ENCODE measurements around the gene OGFR.

OGFR gene

DNA sequence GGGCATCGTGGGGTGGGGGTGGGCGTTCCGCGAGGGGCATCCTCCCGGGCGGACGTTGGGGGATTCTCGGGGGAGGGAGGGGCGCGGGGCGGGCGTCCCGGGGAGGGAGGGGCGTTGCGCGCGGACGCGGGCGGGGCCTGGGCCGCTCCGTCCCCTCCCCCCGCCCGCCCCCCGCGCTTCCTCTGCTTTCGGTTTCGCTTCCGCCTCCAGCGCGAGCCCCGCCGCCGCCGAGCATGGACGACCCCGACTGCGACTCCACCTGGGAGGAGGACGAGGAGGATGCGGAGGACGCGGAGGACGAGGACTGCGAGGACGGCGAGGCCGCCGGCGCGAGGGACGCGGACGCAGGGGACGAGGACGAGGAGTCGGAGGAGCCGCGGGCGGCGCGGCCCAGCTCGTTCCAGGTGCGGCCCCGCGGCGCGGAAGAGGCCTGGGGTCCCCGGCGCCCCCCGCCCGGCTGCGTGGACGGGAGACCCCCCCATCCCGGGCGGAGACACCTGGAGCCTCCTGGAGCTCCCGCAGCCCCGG is at the start of gene OGFR:
TSS of gene OGFR (plus strand) at position 209 of the 528 bp plus-strand sequence. CDS start at position 234, 25 bp downstream.
- no peak for FAIRE-seq

GRCh38 chr20:62754991-62755356 is 49.7 kb upstream of the OGFR start:
- no peak for FAIRE-seq

DNA sequence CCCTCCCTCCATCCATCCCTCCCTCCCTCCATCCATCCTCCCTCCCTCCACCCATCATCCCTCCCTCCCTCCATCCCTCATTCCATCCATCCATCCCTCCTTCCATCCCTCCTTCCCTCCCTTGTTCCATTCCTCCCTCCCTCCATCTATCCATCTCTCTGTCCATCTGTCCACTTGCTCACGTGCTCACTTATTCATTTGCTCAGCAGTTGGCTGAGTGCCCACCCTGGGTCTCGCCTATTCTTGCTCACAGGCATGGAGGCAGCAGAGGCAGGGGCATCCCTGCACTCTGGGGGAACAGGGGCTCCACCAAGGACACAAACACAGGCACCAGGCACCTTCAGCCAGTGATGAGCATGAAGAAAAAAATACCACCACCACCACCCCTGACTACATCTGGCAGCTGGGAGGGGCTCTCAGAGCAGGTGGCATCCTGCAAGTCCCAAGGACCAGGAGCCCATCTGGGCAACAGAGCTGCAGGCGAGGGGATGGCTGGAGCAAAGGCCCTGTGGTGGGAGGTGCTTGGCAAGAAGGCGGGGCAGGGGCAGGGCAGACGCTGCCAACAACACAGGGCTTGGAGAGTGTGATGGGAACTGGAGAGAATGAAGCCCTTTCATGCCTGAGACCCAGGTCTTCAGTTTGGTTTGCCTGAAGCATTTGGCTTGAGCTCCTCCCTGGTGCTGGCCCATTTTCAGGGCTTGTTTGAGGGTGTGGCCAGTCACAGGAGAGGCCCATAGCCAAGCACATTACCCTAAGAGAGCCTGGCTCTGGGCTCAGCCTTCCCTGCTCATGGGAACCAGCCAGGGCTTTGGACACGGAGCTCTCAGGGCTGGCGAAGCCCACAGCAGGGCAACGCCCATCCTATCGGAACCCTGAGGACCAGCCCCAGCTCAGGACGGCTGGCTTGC is 48.6 kb upstream of the OGFR start:
- FAIRE-seq: no peak

DNA sequence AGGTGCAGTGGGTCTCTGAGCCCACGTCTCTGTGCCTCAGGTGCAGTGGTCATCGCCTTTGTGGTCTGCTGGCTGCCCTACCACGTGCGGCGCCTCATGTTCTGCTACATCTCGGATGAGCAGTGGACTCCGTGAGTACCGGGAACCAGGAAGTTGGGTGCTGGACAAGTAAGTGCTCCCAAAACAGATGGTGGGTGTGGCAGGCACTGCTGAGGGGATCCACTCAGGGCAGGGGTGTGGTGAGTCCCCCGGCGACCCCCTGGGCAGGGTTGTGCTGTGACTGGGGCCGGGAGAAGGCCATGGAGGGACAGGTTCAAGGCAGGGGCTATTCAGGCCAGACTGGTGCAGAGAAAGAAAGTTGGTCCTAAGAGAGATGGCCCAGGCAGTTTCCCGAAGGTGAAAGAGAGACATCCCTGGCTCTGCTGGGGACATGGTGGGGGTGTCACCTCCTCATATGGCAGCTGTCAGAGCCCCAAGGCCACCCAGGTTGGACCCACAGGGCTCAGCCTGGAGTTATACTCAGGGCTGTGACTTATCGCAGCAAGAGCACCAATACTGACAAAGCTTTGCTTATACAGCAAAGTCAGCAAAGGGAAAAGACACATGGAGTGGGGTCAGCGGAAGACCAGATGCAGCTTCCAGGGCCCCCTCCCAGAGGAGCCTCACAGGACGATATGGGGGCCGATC is 46.3 kb upstream of the OGFR start:
- no peak for FAIRE-seq

- no peak for FAIRE-seq
Observed at GRCh38 chr20:62759981-62760431, 44.6 kb upstream of the OGFR start.

DNA sequence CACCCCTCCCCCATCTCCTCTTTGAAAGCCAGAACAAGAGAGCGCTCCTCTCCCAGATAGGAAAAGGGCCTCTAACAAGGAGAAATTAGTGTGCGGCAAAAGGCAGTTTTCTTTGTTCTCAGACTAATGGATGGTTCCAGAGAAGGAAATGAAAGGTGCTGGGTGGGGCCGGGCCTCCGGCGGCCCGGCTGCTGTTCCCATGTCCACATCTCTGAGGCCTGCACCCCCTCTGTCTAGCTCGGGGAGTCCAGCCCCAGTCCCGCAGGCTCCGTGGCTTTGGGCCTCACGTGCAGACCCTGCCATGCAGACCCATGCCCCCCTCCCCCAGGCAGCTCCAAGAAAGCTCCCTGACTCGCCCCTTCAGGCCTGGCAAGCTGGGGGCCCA is 44.2 kb upstream of the OGFR start:
- no peak for FAIRE-seq

GRCh38 chr20:62760856-62761758 is 43.5 kb upstream of the OGFR start:
- no peak for FAIRE-seq

DNA sequence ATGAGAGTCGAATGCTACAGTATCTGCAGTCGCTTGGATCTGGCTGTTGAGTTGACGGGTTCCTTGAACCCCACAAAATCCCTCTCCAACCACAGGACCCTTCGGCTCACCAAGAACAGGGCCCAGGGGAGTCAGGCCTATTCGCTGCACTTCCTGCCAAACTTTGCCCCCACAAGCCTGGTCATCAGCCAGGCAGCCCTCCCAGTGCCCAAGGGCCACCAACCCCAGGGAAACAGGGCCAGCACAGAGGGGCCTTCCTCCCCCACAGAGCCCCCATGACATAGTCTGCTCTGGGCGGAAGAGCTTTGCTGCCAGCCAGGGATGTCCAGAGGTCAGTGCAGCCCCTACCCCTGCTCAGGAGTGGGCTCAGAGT is 42.9 kb upstream of the OGFR start:
- FAIRE-seq: no peak

GRCh38 chr20:62762376-62762775 is 42.3 kb upstream of the OGFR start:
- FAIRE-seq: no peak

- no peak for FAIRE-seq
Observed at GRCh38 chr20:62762801-62763368, 41.8 kb upstream of the OGFR start.

GRCh38 chr20:62763404-62763803 is 41.2 kb upstream of the OGFR start:
- FAIRE-seq: no peak

DNA sequence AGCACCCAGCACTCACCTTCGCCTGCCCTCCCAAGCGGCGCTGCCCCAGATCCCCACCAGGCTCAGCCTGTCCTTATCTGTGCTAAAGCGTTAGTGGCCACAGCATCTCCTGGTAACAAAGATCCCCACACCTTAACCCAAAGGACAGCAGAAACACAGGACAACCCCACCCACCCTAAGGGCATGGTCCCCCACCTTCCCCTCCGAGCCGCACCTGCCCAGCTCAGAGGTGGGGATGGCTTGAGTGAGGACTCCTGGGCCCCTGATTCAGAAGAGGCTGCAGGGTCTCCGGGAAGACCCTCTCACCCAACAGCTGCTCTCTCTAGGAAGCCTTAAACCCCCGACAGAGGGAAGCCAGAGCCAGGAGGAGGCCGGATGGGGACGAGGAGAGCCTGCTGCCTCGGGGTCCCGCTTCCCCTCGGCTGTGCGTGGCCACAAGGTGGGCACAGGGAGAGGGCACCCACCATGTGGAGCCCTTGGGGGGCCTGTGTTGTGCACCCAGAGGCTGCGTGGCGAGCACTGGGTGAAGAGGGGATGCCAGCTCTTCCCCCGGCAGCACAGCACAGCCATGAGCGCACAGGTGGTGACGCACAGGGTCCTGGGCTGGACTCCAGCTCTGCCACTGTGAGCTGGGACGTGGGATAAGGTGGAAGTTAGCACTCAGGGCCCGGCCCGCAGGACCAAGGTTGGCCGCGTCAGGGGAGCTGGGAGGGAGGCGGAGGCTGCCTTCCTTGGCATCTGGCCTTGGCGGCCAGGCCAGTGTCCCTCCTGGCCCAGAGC is 40.3 kb upstream of the OGFR start:
- FAIRE-seq: no peak

DNA sequence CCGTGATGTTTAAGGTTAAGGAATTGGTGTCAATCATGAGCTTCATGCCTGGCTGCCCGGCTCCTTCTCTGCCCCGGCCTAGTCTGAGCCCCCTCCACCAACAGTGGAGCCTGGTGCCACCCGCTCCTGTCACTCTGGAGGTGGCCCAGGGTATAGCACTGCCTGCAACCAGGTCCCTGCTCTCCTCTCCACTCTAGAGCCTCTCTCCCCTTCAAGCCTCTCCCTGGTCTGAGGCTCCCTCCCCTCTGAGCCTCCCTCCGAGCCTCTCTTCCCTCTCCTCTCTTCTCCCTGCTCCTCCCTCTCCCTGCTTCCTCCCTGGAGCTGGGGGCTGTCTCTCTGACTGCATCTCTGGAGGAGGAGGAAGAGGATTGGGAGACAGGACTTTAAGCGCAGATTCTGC is 39.6 kb upstream of the OGFR start:
- no peak for FAIRE-seq

- FAIRE-seq: no peak
Observed at GRCh38 chr20:62765432-62766070, 39.1 kb upstream of the OGFR start.

GRCh38 chr20:62766071-62766450 is 38.6 kb upstream of the OGFR start:
- FAIRE-seq: no peak

- FAIRE-seq: no peak
Observed at GRCh38 chr20:62766716-62767115, 37.9 kb upstream of the OGFR start.

DNA sequence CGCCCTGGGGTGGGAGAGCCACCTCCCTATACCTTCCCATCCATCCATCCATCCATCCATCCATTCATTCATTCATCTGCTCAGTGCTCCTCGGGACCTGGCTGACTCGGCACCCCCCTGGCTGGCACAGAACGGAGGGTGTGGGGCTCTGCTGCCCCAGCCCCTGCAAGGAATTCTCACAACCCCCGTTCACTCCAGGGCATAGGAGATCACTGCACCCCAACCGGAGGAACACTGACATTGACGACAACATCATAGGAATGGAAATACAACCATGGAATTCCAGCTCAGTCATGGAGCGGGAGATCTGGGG is 36.4 kb upstream of the OGFR start:
- no peak for FAIRE-seq

DNA sequence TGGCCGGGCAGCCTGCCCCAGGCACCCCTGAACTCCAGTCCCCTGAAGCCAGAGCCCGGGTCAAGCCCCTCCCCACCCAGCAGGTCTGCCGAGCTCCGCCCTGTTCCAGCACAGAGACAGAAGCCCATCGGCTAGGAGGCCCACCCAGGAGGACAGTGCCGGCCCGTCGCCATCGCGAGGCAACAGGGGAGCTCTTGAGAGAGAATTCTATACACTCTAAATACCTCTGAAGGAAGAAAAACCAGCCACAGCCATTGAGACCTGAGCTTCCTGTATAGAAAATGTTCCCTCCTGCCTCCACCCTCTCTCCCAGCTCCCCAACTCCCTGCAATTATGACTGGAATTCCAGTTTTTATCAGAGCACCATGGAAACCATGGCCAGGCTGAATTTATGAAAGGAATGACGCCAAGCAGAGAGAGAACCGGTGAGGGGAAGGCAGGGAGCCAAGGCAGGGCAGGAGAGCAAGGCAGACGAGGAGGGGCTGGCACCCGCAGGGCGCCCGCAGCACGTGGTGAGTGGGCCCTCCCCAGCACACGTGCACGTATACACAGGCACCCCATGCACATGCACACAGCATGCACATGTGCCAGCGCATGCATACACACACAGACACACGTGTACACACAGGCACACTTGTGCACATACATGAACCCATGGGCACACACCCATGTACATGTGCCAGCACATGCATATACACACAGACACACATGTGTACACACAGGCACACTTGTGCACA is 35.9 kb upstream of the OGFR start:
- FAIRE-seq: no peak

DNA sequence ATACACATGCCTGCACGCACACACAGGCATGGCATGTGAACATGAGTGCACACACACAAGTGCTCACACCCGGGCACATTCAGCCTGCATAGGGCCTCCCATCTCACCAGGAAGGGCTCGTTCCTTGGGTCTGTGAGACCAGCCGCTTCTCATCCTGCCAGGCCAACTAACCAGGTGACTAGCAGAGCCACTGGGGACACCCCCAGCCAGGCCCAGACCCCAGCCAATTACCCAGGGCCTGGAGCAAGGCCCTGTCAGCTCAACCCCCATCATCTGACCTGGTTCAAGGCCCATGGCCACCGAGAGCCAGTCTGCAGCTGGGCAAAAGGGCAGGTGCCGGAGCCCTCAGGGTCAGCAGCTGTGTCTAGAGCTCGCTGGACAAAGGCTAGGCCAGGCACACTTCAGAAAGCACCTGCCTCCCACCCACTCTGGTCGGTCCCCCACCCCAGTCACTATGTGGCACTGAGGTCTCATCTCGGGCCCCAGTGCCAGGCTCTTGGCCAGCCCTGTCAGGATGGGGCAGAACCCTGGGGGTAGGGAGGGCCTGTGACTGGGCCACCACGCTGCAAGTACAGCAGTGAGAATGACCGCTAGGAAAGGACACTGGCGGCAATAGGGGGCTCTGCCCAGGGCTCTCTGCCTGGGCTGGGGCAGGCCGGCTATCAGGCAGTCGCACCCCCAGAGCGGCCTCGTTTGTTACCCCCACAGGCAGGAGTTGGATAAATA is 35.1 kb upstream of the OGFR start:
- FAIRE-seq: no peak

All from islet of Langerhans (tissue), 1 donor.